GM23338 (cell line): ENCODE measurements around the gene CPLANE1.

ENCODE experiments used
- CREB1 ChIP-seq: fragments of 250-450 bp; sonication (Bioruptor Pico); IDR thresholded peaks from 2 replicates; pipeline ENCODE4 v1.5.0; 2020; ENCODE audit warnings: low read depth, mild to moderate bottlenecking, moderate library complexity
- CTCF ChIP-seq, 2 experiments: fragments of 200-600 bp in 1 of 2; sonication (generic) in 1 of 2; conservative IDR thresholded peaks; 2 replicates each; pipeline versions ENCODE4 v1.5.1 to v1.6.1; 2016 to 2017; ENCODE audit warnings: antibody characterized with exemption in 2 of 2, low read depth in 2 of 2, mild to moderate bottlenecking in 2 of 2, moderate library complexity in 1 of 2
- ETS1 ChIP-seq: IDR thresholded peaks from 2 replicates; pipeline ENCODE4 v1.6.1; 2016; ENCODE audit warnings: antibody characterized with exemption
- EZH2 ChIP-seq: fragments of 200-600 bp; sonication (generic); IDR thresholded peaks from one replicate; pipeline ENCODE4 v1.8.0; 2017; ENCODE audit warnings: antibody characterized with exemption, mild to moderate bottlenecking, low read depth; ENCODE audit not compliant: unreplicated experiment
- EZH2phosphoT487 ChIP-seq: fragments of 200-600 bp; sonication (generic); IDR thresholded peaks from one replicate; pipeline ENCODE4 v1.8.1; 2018; ENCODE audit warnings: antibody characterized with exemption; ENCODE audit not compliant: unreplicated experiment
- JUNB ChIP-seq: IDR thresholded peaks from one replicate; pipeline ENCODE4 v1.6.1; 2016; ENCODE audit warnings: antibody characterized with exemption; ENCODE audit not compliant: unreplicated experiment
- POLR2AphosphoS5 ChIP-seq: IDR thresholded peaks from 2 replicates; pipeline ENCODE4 v1.6.1; 2016; ENCODE audit warnings: antibody characterized with exemption, low read depth
- REST ChIP-seq: IDR thresholded peaks from one replicate; pipeline ENCODE4 v1.6.1; 2018; ENCODE audit warnings: antibody characterized with exemption; ENCODE audit not compliant: unreplicated experiment
- STAT1 ChIP-seq: IDR thresholded peaks from one replicate; pipeline ENCODE4 v1.6.1; 2016; ENCODE audit warnings: antibody characterized with exemption; ENCODE audit not compliant: unreplicated experiment
- ZNF114 ChIP-seq: fragments of 250-450 bp; sonication (Bioruptor Pico); IDR thresholded peaks from 2 replicates; pipeline ENCODE4 v1.5.0; 2020; ENCODE audit warnings: mild to moderate bottlenecking, moderate library complexity
- ZNF331 ChIP-seq: fragments of 250-450 bp; sonication (Bioruptor Pico); IDR thresholded peaks from 2 replicates; pipeline ENCODE4 v1.5.0; 2020; ENCODE audit warnings: low read depth, mild to moderate bottlenecking, moderate library complexity
- ZNF462 ChIP-seq: fragments of 250-450 bp; sonication (Bioruptor Pico); IDR thresholded peaks from 2 replicates; pipeline ENCODE4 v1.5.0; 2020; ENCODE audit warnings: mild to moderate bottlenecking, moderate library complexity

GRCh38 chr5:37254581-37254980 is 5.4 kb upstream of the CPLANE1 start:
- TF ChIP-seq REST, result no peak
- TF ChIP-seq POLR2AphosphoS5, result no peak
- TF ChIP-seq CTCF (conservative IDR thresholded peaks at IDR 0.05; ENCODE audit: low read depth in 2 of 2), result no peak
- no peak for TF ChIP-seq ETS1
- no peak for TF ChIP-seq JUNB
- TF ChIP-seq EZH2phosphoT487, result no peak
- no peak for TF ChIP-seq EZH2
- no peak for TF ChIP-seq ZNF114
- no peak for TF ChIP-seq CREB1 (CRISPR knock-in tag)
- TF ChIP-seq ZNF462 (CRISPR knock-in tag), result no peak
- no peak for TF ChIP-seq STAT1
- TF ChIP-seq ZNF331 (CRISPR knock-in tag), result no peak
